DLD1 (cell line): Measurements from ENCODE around the gene ERN2.

Source experiments
- in situ Hi-C: cut with HindIII; loops from 2 replicates; pipeline ENCODE4 v1.10.0; 2017; ENCODE audit warnings: low sequenced_read_pairs

Gene ERN2

GRCh38 chr16:23640931-23641765 is 71.9 kb downstream of the ERN2 start, which contains the start of the genes DCTN5 and PALB2:
Gene DCTN5, plus strand, starts transcription at chr16:23641466. Its CDS starts 77 bp downstream, at chr16:23641543.
Gene PALB2, minus strand, starts transcription at chr16:23641310. Its CDS starts 153 bp downstream, at chr16:23641157.
- in situ Hi-C loops: no loop called here

DNA sequence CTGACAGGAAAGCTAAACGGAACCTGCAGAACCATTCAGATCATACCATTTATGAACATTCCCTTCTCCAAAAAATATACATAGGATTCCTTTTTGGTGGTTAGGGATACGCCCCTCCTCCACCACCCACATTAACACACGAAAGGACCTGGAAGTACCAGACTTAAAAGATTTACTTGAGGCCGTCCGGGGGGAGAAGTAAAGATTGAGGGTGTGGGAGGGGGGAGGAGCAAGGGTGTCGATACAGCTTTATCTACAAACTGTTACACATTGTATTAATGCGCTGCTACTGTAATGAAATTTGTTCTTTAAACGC is 72.4 kb downstream of the ERN2 start:
- in situ Hi-C loops: no loop called here
